Fibroblast of lung (primary cell): Measurements from ENCODE around the gene ISY1. TPM values are rescaled to one million over a fixed set of nuclear protein-coding genes. Genes with fewer than 3 reads are reported as not detected.

Source experiments
- DNase-seq, 2 donors: peaks; one replicate each; pipeline versions ENCODE4 v3.0.0 to v3.0.0-alpha.2; 2010; ENCODE audit warnings: low read depth in 2 of 2
- H2AFZ ChIP-seq: 2 replicates; pipeline ENCODE4 v1.5.1; 2012; ENCODE audit warnings: low read length, control low read depth, inconsistent platforms
- H3K27ac ChIP-seq: 2 replicates; pipeline ENCODE4 v1.5.1; 2011; ENCODE audit warnings: low read length, control low read depth; ENCODE audit not compliant: insufficient read depth
- H3K27me3 ChIP-seq: 2 replicates; pipeline ENCODE4 v1.5.1; 2011; ENCODE audit warnings: mild to moderate bottlenecking, low read length; ENCODE audit not compliant: control insufficient read depth, insufficient read depth
- H3K36me3 ChIP-seq: 2 replicates; pipeline ENCODE4 v1.5.1; 2011; ENCODE audit warnings: low read length; ENCODE audit not compliant: control insufficient read depth, insufficient read depth
- H3K4me1 ChIP-seq: 2 replicates; pipeline ENCODE4 v1.5.1; 2011; ENCODE audit warnings: low read length; ENCODE audit not compliant: control insufficient read depth, insufficient read depth; ENCODE audit errors: extremely low read depth
- H3K4me2 ChIP-seq: 2 replicates; pipeline ENCODE4 v1.5.1; 2011; ENCODE audit warnings: low read length, control low read depth; ENCODE audit not compliant: insufficient read depth; ENCODE audit errors: extremely low read depth
- H3K4me3 ChIP-seq, 4 experiments: fragments of 200-600 bp in 1 of 4; sonication (generic) in 1 of 4; replicated peaks in 1 of 4; 2 replicates each; pipeline ENCODE4 v1.5.1; 2011 to 2016; ENCODE audit warnings: low read length in 4 of 4, low read depth in 3 of 4, mild to moderate bottlenecking in 3 of 4, control low read depth in 2 of 4, inconsistent platforms in 1 of 4, mixed read lengths in 1 of 4; ENCODE audit not compliant: insufficient read depth in 1 of 4; ENCODE audit errors: control extremely low read depth in 1 of 4
- H3K79me2 ChIP-seq: 2 replicates; pipeline ENCODE4 v1.5.1; 2012; ENCODE audit warnings: mild to moderate bottlenecking, low read length, inconsistent platforms; ENCODE audit not compliant: control insufficient read depth, insufficient read depth
- H3K9ac ChIP-seq: 2 replicates; pipeline ENCODE4 v1.5.1; 2011; ENCODE audit warnings: mild to moderate bottlenecking, low read length, control low read depth; ENCODE audit not compliant: insufficient read depth
- H3K9me3 ChIP-seq: 2 replicates; pipeline ENCODE4 v1.5.1; 2012; ENCODE audit warnings: low read depth, low read length; ENCODE audit not compliant: control insufficient read depth, insufficient read depth
- H4K20me1 ChIP-seq: 2 replicates; pipeline ENCODE4 v1.5.1; 2011; ENCODE audit warnings: low read length; ENCODE audit not compliant: control insufficient read depth, insufficient read depth; ENCODE audit errors: extremely low read depth
- EZH2 ChIP-seq: IDR thresholded peaks from 2 replicates; pipeline ENCODE4 v1.5.1; 2012; ENCODE audit warnings: low read length, control low read depth, mild to moderate bottlenecking; ENCODE audit errors: missing control alignments
- polyA plus RNA-seq, 2 donors: library from polyadenylated mRNA; depleted of rRNA in 1 of 2; stranded (reverse) in 1 of 2; unstranded in 1 of 2; fragments of >200 nt; gene quantifications; 2 replicates each; pipeline ENCODE4 v1.2.1, GENCODE V29; 2011 to 2012; ENCODE audit warnings: missing spikeins in 1 of 2
- total RNA-seq: library from RNA; depleted of rRNA; stranded (reverse); fragments of >200 nt; gene quantifications from 2 replicates; pipeline ENCODE4 v1.2.1, GENCODE V29; 2014
- TF ChIP-seq, protein P1 (sequence below), 2 donors: IDR thresholded peaks in 1 of 2; conservative IDR thresholded peaks in 1 of 2; 1 replicate in 1 of 2; 2 replicates in 1 of 2; pipeline ENCODE4 v1.5.1; 2011 to 2012; ENCODE audit warnings: low read length in 2 of 2, control low read depth in 1 of 2, inconsistent platforms in 1 of 2, low read depth in 1 of 2, mild to moderate bottlenecking in 1 of 2

The ISY1 gene
- total and polyA plus RNA-seq, 2 donors (not counting 1 experiment from before 2014, with no cell fraction given): 34.8 to 39.6 TPM

DNA sequence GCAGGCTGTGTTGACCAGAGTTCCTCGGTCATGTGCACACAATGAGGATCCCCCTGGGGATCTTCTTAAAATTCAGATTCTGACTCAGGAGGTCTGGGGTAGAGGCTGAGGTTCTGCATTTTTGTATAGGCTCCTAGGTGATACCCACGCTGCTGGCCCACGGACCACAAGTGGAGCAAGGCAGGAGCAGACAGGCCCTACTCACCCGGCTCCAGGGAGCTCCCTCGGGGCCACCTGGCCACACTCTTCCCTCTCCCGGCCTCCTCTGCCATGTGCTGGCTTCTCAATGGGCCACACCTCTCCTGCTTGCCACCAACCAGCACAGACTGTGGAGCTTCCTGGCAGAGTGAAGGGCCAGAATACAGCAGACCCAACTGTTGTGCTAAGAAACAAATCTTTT is 76.4 kb downstream of the ISY1 start:
- H2AFZ ChIP-seq: no peak overlapping the region
- H3K4me3 ChIP-seq: no peak overlapping the region
- DNase-seq: no peak
- H3K4me1 ChIP-seq: peaks cover 3% of the 10 kb centered on the region
- no peaks in the 10 kb centered on the region for H3K27me3 ChIP-seq
- no peaks in the 10 kb centered on the region for H4K20me1 ChIP-seq
- no peak overlapping the region for H3K27ac ChIP-seq
- H3K4me2 ChIP-seq: no peak overlapping the region
- no peak for TF ChIP-seq EZH2
- TF ChIP-seq, protein P1, sequence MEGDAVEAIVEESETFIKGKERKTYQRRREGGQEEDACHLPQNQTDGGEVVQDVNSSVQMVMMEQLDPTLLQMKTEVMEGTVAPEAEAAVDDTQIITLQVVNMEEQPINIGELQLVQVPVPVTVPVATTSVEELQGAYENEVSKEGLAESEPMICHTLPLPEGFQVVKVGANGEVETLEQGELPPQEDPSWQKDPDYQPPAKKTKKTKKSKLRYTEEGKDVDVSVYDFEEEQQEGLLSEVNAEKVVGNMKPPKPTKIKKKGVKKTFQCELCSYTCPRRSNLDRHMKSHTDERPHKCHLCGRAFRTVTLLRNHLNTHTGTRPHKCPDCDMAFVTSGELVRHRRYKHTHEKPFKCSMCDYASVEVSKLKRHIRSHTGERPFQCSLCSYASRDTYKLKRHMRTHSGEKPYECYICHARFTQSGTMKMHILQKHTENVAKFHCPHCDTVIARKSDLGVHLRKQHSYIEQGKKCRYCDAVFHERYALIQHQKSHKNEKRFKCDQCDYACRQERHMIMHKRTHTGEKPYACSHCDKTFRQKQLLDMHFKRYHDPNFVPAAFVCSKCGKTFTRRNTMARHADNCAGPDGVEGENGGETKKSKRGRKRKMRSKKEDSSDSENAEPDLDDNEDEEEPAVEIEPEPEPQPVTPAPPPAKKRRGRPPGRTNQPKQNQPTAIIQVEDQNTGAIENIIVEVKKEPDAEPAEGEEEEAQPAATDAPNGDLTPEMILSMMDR (conservative IDR thresholded peaks at IDR 0.05 in 1 of 2, IDR thresholded peaks at IDR 0.05 in 1 of 2; ENCODE audit: low read depth in 1 of 2, low read length in 2 of 2): no peak
- no peaks in the 10 kb centered on the region for H3K36me3 ChIP-seq
- no peaks in the 10 kb centered on the region for H3K79me2 ChIP-seq
- no peaks in the 10 kb centered on the region for H3K9me3 ChIP-seq
- no peak overlapping the region for H3K9ac ChIP-seq

DNA sequence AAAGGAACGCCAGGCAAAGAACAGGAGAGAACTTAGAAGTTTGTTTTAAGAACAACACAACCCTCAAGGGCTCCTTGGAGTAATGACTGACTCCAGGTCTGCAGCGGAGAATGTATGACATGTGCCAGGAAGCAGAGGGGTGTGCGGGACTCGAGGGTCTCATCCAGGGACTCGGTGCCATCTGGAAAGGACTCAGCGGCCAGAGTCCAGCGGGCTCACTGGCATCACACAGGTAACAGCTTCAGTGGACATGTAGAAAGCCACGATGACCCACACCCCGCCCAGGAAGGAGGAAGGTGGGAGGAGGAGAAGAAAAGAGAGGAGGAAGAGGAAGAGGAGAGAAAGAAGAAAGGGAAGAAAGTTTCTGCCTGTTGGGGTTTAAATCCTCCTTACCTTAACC is 78.8 kb downstream of the ISY1 start:
- no peak for TF ChIP-seq EZH2
- TF ChIP-seq, protein P1 (conservative IDR thresholded peaks at IDR 0.05 in 1 of 2, IDR thresholded peaks at IDR 0.05 in 1 of 2; ENCODE audit: low read depth in 1 of 2, low read length in 2 of 2): no peak
- H3K4me3 ChIP-seq: no peak overlapping the region

DNA sequence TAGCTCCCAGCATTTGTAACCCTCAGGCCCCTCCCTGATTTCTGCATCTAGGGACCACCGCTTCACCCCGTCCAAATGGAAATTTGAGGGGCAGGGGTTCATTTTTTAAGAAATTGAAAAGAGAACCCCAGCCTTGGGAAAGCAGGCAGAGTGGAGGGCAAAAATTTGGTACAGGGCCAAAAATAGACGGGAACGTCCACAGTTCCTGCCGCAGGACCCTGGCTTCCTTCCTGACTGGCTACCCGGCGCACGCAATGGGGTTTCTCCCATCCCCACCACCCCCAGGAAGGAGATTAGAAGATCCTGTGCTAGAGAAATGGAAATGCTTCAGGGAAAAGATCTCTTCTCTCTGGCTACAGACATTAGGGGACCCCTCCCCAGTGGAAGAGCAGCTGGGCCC is 79.4 kb downstream of the ISY1 start:
- H3K79me2 ChIP-seq: no peaks in the 10 kb centered on the region
- TF ChIP-seq EZH2: no peak
- TF ChIP-seq, protein P1 (conservative IDR thresholded peaks at IDR 0.05 in 1 of 2, IDR thresholded peaks at IDR 0.05 in 1 of 2; ENCODE audit: low read depth in 1 of 2, low read length in 2 of 2): no peak
- H3K27ac ChIP-seq: no peak overlapping the region
- H2AFZ ChIP-seq: no peak overlapping the region
- no peak overlapping the region for H3K9ac ChIP-seq
- H3K27me3 ChIP-seq: no peaks in the 10 kb centered on the region
- no peak overlapping the region for H3K4me3 ChIP-seq
- H4K20me1 ChIP-seq: no peaks in the 10 kb centered on the region
- H3K4me2 ChIP-seq: no peak overlapping the region
- H3K9me3 ChIP-seq: no peaks in the 10 kb centered on the region
- no peaks in the 10 kb centered on the region for H3K4me1 ChIP-seq
- no peak for DNase-seq
- no peaks in the 10 kb centered on the region for H3K36me3 ChIP-seq

More for the DNA sequence above, 78.8 kb downstream of the ISY1 start:
- H3K27ac ChIP-seq: no peak overlapping the region
- no peak overlapping the region for H2AFZ ChIP-seq
- no peak for DNase-seq
- H3K79me2 ChIP-seq: no peaks in the 10 kb centered on the region
- H3K4me1 ChIP-seq: no peaks in the 10 kb centered on the region
- H3K9me3 ChIP-seq: no peaks in the 10 kb centered on the region
- H3K36me3 ChIP-seq: no peaks in the 10 kb centered on the region
- H3K4me2 ChIP-seq: no peak overlapping the region
- no peaks in the 10 kb centered on the region for H3K27me3 ChIP-seq
- H4K20me1 ChIP-seq: no peaks in the 10 kb centered on the region
- H3K9ac ChIP-seq: no peak overlapping the region
